ENCODE measurements around the gene DUSP16. TPM values are rescaled to one million over a fixed set of nuclear protein-coding genes. Genes with fewer than 3 reads are reported as not detected.

Gene DUSP16
- polyA plus RNA-seq, 1 donor from 2014 or later, result 42.5 TPM

DNA sequence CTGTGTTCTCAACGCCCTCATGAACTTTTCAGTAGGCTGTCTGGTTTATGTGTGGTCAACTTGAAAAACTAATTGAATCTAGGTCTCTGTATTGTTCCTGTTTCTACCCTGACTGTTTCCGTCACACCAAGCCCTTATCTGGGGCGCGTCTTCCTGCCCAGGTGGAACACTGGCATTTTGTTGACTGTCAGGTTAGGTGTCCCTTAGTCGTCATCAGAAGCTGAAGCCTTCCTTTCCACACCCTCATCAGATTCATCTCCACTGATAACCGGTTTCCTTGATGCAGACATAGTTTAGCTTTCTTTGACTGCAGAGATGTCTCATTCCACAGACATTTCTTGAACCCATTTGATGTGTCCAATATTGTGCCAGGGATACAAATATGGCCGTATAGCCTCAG, 96.5 kb downstream of the DUSP16 start:
- Histone ChIP-seq H4K20me1 (ENCODE audit: insufficient read depth) (no peaks in the 10 kb centered on the region), H3K27ac (ENCODE audit: low read length) (no peak overlapping the region), H3K79me2 (replicated peaks; ENCODE audit: insufficient read depth, low read length) (no peaks in the 10 kb centered on the region), H3K9me2 (ENCODE audit: insufficient read depth, low read length) (no peaks in the 10 kb centered on the region), H3K9me3 (ENCODE audit: low read length) (no peaks in the 10 kb centered on the region), H3K27me3 (ENCODE audit: insufficient read depth, low read depth, low read length) (no peaks in the 10 kb centered on the region), H3K4me2 (ENCODE audit: low read length) (no peak overlapping the region), H3F3A (ENCODE audit: insufficient read depth, low read length, poor library complexity, severe bottlenecking) (no peaks in the 10 kb centered on the region), H3K4me3 (ENCODE audit: low read length) (no peak overlapping the region), H2AFZ (ENCODE audit: low read depth, low read length) (no peak overlapping the region), H3K9ac (ENCODE audit: low read length) (no peak overlapping the region), H3K36me3 (ENCODE audit: insufficient read depth, low read length) (no peaks in the 10 kb centered on the region)
- no peak for TF ChIP-seq MXI1 (conservative IDR thresholded peaks at IDR 0.05; ENCODE audit: poor library complexity, severe bottlenecking)
- no peak for TF ChIP-seq SMC3 (conservative IDR thresholded peaks at IDR 0.05; ENCODE audit: poor library complexity)
- no peak for TF ChIP-seq TAF1 (IDR thresholded peaks at IDR 0.05; ENCODE audit: low read depth)
- TF ChIP-seq RAD21 (conservative IDR thresholded peaks at IDR 0.05), result no peak
- no peak for TF ChIP-seq EP300 (conservative IDR thresholded peaks at IDR 0.05; ENCODE audit: poor library complexity, severe bottlenecking)
- TF ChIP-seq POLR2AphosphoS5 (IDR thresholded peaks at IDR 0.05), result no peak
- TF ChIP-seq, protein P1, sequence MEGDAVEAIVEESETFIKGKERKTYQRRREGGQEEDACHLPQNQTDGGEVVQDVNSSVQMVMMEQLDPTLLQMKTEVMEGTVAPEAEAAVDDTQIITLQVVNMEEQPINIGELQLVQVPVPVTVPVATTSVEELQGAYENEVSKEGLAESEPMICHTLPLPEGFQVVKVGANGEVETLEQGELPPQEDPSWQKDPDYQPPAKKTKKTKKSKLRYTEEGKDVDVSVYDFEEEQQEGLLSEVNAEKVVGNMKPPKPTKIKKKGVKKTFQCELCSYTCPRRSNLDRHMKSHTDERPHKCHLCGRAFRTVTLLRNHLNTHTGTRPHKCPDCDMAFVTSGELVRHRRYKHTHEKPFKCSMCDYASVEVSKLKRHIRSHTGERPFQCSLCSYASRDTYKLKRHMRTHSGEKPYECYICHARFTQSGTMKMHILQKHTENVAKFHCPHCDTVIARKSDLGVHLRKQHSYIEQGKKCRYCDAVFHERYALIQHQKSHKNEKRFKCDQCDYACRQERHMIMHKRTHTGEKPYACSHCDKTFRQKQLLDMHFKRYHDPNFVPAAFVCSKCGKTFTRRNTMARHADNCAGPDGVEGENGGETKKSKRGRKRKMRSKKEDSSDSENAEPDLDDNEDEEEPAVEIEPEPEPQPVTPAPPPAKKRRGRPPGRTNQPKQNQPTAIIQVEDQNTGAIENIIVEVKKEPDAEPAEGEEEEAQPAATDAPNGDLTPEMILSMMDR (IDR thresholded peaks at IDR 0.05; ENCODE audit: poor library complexity, severe bottlenecking), result no peak
- no peak for TF ChIP-seq EZH2 (IDR thresholded peaks at IDR 0.05; ENCODE audit: borderline replicate concordance, insufficient read depth, low read length, poor library complexity, severe bottlenecking)
- TF ChIP-seq, protein P2, sequence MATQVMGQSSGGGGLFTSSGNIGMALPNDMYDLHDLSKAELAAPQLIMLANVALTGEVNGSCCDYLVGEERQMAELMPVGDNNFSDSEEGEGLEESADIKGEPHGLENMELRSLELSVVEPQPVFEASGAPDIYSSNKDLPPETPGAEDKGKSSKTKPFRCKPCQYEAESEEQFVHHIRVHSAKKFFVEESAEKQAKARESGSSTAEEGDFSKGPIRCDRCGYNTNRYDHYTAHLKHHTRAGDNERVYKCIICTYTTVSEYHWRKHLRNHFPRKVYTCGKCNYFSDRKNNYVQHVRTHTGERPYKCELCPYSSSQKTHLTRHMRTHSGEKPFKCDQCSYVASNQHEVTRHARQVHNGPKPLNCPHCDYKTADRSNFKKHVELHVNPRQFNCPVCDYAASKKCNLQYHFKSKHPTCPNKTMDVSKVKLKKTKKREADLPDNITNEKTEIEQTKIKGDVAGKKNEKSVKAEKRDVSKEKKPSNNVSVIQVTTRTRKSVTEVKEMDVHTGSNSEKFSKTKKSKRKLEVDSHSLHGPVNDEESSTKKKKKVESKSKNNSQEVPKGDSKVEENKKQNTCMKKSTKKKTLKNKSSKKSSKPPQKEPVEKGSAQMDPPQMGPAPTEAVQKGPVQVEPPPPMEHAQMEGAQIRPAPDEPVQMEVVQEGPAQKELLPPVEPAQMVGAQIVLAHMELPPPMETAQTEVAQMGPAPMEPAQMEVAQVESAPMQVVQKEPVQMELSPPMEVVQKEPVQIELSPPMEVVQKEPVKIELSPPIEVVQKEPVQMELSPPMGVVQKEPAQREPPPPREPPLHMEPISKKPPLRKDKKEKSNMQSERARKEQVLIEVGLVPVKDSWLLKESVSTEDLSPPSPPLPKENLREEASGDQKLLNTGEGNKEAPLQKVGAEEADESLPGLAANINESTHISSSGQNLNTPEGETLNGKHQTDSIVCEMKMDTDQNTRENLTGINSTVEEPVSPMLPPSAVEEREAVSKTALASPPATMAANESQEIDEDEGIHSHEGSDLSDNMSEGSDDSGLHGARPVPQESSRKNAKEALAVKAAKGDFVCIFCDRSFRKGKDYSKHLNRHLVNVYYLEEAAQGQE (IDR thresholded peaks at IDR 0.05; ENCODE audit: borderline replicate concordance), result no peak

DNA sequence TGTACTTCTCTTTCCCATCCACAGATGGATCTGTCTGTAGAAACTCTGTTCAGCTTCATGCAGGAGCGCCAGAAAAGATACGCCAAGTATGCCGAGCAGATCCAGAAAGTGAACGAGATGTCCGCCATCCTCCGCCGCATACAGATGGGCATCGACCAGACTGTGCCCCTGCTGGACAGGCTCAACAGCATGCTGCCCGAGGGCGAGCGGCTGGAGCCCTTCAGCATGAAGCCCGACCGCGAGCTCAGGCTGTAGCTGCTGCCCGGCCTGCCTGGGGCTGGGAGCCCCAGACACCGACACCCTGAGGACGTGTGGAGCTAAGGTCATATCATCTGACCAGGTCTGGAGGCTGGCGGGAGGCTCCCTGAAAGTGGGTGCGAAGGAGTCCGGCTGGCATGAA, 97.1 kb downstream of the DUSP16 start:
- TF ChIP-seq MXI1 (conservative IDR thresholded peaks at IDR 0.05; ENCODE audit: poor library complexity, severe bottlenecking) (no peak), EZH2 (IDR thresholded peaks at IDR 0.05; ENCODE audit: borderline replicate concordance, insufficient read depth, low read length, poor library complexity, severe bottlenecking) (no peak), EP300 (conservative IDR thresholded peaks at IDR 0.05; ENCODE audit: poor library complexity, severe bottlenecking) (no peak)
- TF ChIP-seq, protein P1 (IDR thresholded peaks at IDR 0.05; ENCODE audit: poor library complexity, severe bottlenecking), result no peak
- H3K79me2 ChIP-seq (replicated peaks; ENCODE audit: insufficient read depth, low read length), result no peaks in the 10 kb centered on the region

More for the DNA sequence above, 97.1 kb downstream of the DUSP16 start:
- H3K4me3 ChIP-seq (ENCODE audit: low read length), result no peak overlapping the region
- no peak overlapping the region for H3K9ac ChIP-seq (ENCODE audit: low read length)
- no peaks in the 10 kb centered on the region for H3F3A ChIP-seq (ENCODE audit: insufficient read depth, low read length, poor library complexity, severe bottlenecking)
- H3K9me2 ChIP-seq (ENCODE audit: insufficient read depth, low read length), result no peaks in the 10 kb centered on the region
- H2AFZ ChIP-seq (ENCODE audit: low read depth, low read length), result no peak overlapping the region
- H4K20me1 ChIP-seq (ENCODE audit: insufficient read depth), result no peaks in the 10 kb centered on the region
- no peak overlapping the region for H3K4me2 ChIP-seq (ENCODE audit: low read length)
- H3K27ac ChIP-seq (ENCODE audit: low read length), result no peak overlapping the region
- H3K9me3 ChIP-seq (ENCODE audit: low read length), result no peaks in the 10 kb centered on the region
- H3K27me3 ChIP-seq (ENCODE audit: insufficient read depth, low read depth, low read length), result no peaks in the 10 kb centered on the region
- H3K36me3 ChIP-seq (ENCODE audit: insufficient read depth, low read length), result no peaks in the 10 kb centered on the region

All from neural cell (in vitro differentiated cells).